Measurements from ENCODE around the gene SLC6A5. TPM values are rescaled to one million over a fixed set of nuclear protein-coding genes. Genes with fewer than 3 reads are reported as not detected.

The SLC6A5 gene
- total RNA-seq, 1 experiment from 2014 or later = not detected

- H2AK5ac ChIP-seq (ENCODE audit: insufficient read length, low read length) = no peak overlapping the region
- no peak overlapping the region for H2BK12ac ChIP-seq (ENCODE audit: insufficient read length, low read depth, low read length)
- no peaks in the 10 kb centered on the region for H3K79me2 ChIP-seq (ENCODE audit: insufficient read depth, low read length)
- no peak overlapping the region for H4K8ac ChIP-seq (replicated peaks; ENCODE audit: insufficient read length, low read depth, low read length)
- no peak overlapping the region for H3K14ac ChIP-seq (ENCODE audit: insufficient read depth, low read length)
- H3K4ac ChIP-seq (ENCODE audit: low read depth, low read length) = no peak overlapping the region
- H3K4me2 ChIP-seq (ENCODE audit: insufficient read depth, insufficient read length, low read length) = no peak overlapping the region
- H2BK15ac ChIP-seq (ENCODE audit: low read depth, low read length) = no peak overlapping the region
- H2AFZ ChIP-seq (ENCODE audit: low read length) = no peak overlapping the region
- no peaks in the 10 kb centered on the region for H4K20me1 ChIP-seq (ENCODE audit: control insufficient read depth, insufficient read depth, insufficient read length)
- H3K23ac ChIP-seq (ENCODE audit: insufficient read length, low read depth, low read length) = no peak overlapping the region
- no peaks in the 10 kb centered on the region for H3K79me1 ChIP-seq (ENCODE audit: insufficient read depth, low read depth, low read length, poor library complexity, severe bottlenecking)
- H4K91ac ChIP-seq (ENCODE audit: insufficient read length, low read depth, low read length) = no peak overlapping the region
- no peak overlapping the region for H2BK20ac ChIP-seq (ENCODE audit: low read depth, low read length, poor library complexity, severe bottlenecking)
- no peak overlapping the region for H2BK5ac ChIP-seq (ENCODE audit: insufficient read length, low read length)
- no peak overlapping the region for H3K4me3 Mint-ChIP-seq
- H3K36me3 Mint-ChIP-seq (ENCODE audit: insufficient read depth in 1 of 3, low read depth in 3 of 3) = no peaks in the 10 kb centered on the region; a peak in 1 of 7 replicates
- peaks cover 0 to 13% of the 10 kb centered on the region in 2 experiments; a peak in 3 of 4 replicates for H3K4me1 Mint-ChIP-seq
- H3K9me3 Mint-ChIP-seq = no peaks in the 10 kb centered on the region
- WGBS (ENCODE audit: extremely low coverage, insufficient read length, low lambda C conversion rate) = no CpG with 5 or more reads among the region's 2 CpGs
- no peak overlapping the region for H3K27ac ChIP-seq (ENCODE audit: insufficient read length, low read depth, low read length)
- no peak overlapping the region for H2BK120ac ChIP-seq (ENCODE audit: low read depth, low read length, poor library complexity, severe bottlenecking)
- peaks cover 21% of the 10 kb centered on the region for H3K27me3 ChIP-seq (ENCODE audit: insufficient read depth, low read length)
- H3K9ac ChIP-seq (ENCODE audit: extremely low read depth, insufficient read length, low read length) = no peak overlapping the region
- no peaks in the 10 kb centered on the region for H3K9me3 ChIP-seq (ENCODE audit: control insufficient read depth, low read depth, low read length)
- no peak overlapping the region for H3K27ac Mint-ChIP-seq
- H3K23me2 ChIP-seq (ENCODE audit: insufficient read length, low read depth, low read length, poor library complexity, severe bottlenecking) = no peaks in the 10 kb centered on the region
- no peak overlapping the region for H4K5ac ChIP-seq (ENCODE audit: insufficient read length, low read depth, low read length)
- H3K27me3 Mint-ChIP-seq (ENCODE audit: low read depth) = peaks cover 46% of the 10 kb centered on the region
- no peak overlapping the region for H3T11ph ChIP-seq (ENCODE audit: low read length)
- no peak overlapping the region for H3K56ac ChIP-seq (ENCODE audit: insufficient read length, low read depth, low read length)
- DNase-seq = no peak
- H3K4me1 ChIP-seq (ENCODE audit: insufficient read depth, low read length) = no peaks in the 10 kb centered on the region
- no peak overlapping the region for H3K18ac ChIP-seq (ENCODE audit: insufficient read length, low read depth, low read length)
- peak; percentile 35; the same call in 2 of the 3 replicates for TF ChIP-seq CTCF (conservative IDR thresholded peaks at IDR 0.05)
Measured at GRCh38 chr11:20592741-20593140, 6.7 kb upstream of the SLC6A5 start.

Measured in H9 (cell line).